PFSK-1 (cell line): ENCODE measurements around the gene SCGB1C1.

ENCODE experiments used
- FOXP2 ChIP-seq: optimal IDR thresholded peaks from 2 replicates; pipeline ENCODE3; 2011; ENCODE audit warnings: borderline replicate concordance, control low read depth, inconsistent platforms; ENCODE audit not compliant: insufficient read depth; ENCODE audit errors: extremely low read length, extremely low read depth
- POLR2AphosphoS5 ChIP-seq: IDR thresholded peaks from 2 replicates; pipeline ENCODE4 v1.6.1; 2012; ENCODE audit warnings: low read depth, mild to moderate bottlenecking, control low read depth, low read length, moderate library complexity
- SIN3A ChIP-seq: IDR thresholded peaks from 2 replicates; pipeline ENCODE4 v1.6.1; 2012; ENCODE audit warnings: mild to moderate bottlenecking, low read length, moderate library complexity, borderline replicate concordance; ENCODE audit not compliant: insufficient read depth
- TAF1 ChIP-seq: IDR thresholded peaks from 2 replicates; pipeline ENCODE4 v1.6.1; 2012; ENCODE audit warnings: low read length, control low read depth, borderline replicate concordance; ENCODE audit not compliant: insufficient read depth
- TF ChIP-seq, protein P1 (sequence below), 2 experiments: IDR thresholded peaks; 2 replicates each; pipeline versions ENCODE4 v1.6.1 to v1.8.0; 2011 to 2012; ENCODE audit warnings: low read depth in 2 of 2, low read length in 2 of 2, control low read depth in 1 of 2, inconsistent platforms in 1 of 2, mild to moderate bottlenecking in 1 of 2, moderate library complexity in 1 of 2; ENCODE audit not compliant: insufficient read depth in 1 of 2

Gene SCGB1C1

DNA sequence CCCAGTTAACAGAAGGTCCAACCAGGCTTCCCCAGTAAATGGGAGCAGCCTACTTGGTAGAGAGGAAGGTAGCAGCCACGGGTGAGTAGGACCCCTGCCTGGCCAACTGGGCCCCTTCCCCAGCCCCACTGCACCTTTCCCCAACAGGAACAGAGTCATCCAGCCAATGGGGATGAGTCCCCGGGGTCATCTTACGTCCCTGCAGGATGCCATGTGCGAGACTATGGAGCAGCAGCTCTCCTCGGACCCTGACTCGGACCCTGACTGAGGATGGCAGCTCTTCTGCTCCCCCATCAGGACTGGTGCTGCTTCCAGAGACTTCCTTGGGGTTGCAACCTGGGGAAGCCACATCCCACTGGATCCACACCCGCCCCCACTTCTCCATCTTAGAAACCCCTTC, 21.2 kb downstream of the SCGB1C1 start:
- TF ChIP-seq FOXP2: no peak
- TF ChIP-seq TAF1: no peak
- TF ChIP-seq POLR2AphosphoS5: 0 out of 2 replicates have a peak, but pooled peaks have one; percentile 21
- no peak for TF ChIP-seq SIN3A
- TF ChIP-seq, protein P1, sequence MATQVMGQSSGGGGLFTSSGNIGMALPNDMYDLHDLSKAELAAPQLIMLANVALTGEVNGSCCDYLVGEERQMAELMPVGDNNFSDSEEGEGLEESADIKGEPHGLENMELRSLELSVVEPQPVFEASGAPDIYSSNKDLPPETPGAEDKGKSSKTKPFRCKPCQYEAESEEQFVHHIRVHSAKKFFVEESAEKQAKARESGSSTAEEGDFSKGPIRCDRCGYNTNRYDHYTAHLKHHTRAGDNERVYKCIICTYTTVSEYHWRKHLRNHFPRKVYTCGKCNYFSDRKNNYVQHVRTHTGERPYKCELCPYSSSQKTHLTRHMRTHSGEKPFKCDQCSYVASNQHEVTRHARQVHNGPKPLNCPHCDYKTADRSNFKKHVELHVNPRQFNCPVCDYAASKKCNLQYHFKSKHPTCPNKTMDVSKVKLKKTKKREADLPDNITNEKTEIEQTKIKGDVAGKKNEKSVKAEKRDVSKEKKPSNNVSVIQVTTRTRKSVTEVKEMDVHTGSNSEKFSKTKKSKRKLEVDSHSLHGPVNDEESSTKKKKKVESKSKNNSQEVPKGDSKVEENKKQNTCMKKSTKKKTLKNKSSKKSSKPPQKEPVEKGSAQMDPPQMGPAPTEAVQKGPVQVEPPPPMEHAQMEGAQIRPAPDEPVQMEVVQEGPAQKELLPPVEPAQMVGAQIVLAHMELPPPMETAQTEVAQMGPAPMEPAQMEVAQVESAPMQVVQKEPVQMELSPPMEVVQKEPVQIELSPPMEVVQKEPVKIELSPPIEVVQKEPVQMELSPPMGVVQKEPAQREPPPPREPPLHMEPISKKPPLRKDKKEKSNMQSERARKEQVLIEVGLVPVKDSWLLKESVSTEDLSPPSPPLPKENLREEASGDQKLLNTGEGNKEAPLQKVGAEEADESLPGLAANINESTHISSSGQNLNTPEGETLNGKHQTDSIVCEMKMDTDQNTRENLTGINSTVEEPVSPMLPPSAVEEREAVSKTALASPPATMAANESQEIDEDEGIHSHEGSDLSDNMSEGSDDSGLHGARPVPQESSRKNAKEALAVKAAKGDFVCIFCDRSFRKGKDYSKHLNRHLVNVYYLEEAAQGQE (IDR thresholded peaks at IDR 0.05; ENCODE audit: insufficient read depth in 1 of 2, low read depth in 2 of 2, low read length in 2 of 2): no peak

DNA sequence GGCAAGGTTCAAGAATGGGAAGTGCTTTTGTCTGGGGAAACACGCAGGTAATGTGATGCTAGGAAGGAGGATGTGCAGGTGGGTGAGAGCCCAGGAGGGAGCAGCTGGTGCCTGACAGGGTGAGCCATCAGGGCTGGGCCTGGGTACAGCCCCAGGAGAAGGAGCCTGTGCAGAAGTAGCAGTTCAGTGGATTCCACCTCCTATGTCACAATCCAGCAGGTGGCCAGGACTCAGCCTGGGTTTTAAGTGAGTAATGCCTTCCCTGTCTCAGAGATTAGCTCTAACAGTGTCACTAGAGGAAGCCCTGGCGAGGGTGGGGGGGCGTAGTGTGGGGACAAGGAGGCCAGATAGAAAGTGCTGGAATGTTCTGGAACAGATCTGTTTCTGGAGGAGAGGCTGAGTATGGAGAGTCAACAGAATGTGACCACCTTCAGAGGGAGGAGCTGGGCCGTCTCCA, 22.7 kb downstream of the SCGB1C1 start:
- no peak for TF ChIP-seq FOXP2
- 0 out of 2 replicates have a peak, but pooled peaks have one; percentile 33 for TF ChIP-seq POLR2AphosphoS5

DNA sequence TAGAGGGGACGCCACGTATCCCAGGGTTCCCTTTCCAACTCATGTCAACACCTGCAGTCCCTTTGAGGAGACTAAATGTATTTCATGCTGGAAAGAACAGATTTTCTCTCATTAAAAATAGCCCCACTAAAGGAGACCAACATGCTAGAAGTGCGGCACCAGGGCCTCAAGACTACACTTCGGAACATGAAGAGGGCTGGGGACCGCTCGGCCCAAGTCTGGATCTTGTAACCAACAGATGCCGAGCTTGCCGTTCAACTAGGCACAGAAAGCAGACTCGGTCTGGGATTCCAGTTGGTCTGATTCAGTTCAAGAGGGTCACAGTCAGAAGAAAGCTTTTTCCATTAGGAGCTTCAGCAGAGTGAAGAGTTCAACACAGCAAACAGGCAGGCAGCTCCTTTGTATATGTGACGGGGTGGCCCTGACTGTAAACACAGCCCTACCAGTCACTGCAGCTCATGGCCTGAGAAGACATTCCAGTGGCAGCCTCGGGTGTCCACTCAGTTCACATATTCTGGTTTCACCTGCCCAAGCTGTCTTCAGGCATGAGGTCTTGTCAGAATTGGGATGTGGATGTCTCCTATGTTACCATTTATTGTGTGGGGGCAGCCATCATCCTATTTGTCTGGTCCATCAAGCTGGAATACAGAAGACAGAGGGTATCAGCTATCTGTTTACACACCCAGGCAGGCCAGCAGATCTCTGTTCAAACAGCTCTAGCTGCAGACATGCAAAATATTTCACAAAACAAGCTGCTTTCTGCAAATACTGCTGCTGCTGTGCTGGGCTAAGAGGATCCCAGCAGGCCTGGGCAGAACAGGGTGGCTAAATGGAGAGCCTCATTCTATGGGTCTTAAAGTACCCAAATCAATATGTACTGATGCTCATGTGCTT, 23.4 kb downstream of the SCGB1C1 start:
- TF ChIP-seq SIN3A: 0 out of 2 replicates have a peak, but pooled peaks have one; percentile 20
- TF ChIP-seq POLR2AphosphoS5: peak; percentile 64
- TF ChIP-seq FOXP2: no peak

DNA sequence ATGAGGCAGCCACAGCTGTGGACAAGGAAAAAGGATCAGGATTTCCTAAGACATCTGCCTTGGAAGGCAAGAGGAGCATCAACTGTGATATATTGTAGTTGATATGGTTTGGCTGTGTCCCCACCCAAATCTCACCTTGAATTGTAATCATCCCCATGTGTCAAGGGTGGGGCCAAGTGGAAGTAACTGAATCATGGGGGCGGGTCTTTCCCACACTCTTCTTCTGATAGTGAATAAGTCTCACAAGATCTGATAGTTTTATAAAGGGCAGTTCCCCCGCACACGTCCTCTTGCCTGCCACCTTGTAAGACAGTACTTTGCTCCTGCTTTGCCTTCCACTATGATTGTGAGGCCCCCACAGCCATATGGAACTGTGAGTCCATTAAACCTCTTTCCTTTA, 24.8 kb downstream of the SCGB1C1 start:
- TF ChIP-seq, protein P1 (IDR thresholded peaks at IDR 0.05; ENCODE audit: insufficient read depth in 1 of 2, low read depth in 2 of 2, low read length in 2 of 2): no peak
- TF ChIP-seq FOXP2 (no peak), TAF1 (no peak), POLR2AphosphoS5 (no peak), SIN3A (no peak)

DNA sequence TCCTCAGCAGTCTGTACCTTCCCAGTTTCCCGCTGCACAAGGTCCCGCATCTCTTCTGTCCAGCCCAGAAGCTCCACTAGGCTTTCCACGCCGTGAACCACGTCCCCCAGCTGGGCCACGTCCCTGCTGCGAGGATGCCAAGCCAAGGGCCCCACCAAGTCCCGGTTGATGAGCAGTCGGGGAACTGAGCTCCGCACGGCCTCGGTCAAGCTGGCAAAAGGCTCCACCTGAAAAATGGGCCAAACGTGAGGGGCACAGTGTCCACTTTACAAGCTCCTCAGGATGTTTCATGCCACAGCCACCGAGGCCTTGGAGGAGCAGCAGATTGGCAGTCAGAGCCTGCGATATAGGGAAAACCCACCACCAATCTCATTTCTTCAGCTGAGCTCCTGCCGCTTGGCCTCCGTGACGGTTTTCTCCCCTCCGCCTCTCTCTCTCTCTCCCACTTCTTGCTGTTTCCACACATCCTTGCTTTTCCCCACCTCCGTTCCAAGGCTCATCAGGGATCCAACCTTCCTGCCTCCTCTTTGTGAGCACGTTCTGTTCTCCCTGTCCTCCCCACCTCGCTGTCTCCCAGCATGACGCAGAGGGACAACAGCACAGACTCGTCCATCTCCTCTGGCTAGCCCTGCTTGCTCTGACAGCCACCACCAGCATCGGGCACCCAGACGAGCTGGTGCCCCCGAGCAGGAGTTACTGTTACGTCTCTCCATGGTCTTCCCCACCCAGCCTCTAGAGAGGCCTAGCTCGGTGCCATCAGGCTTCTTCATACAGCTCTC, 26.1 kb downstream of the SCGB1C1 start:
- TF ChIP-seq POLR2AphosphoS5 (no peak), SIN3A (no peak), FOXP2 (no peak), TAF1 (no peak)
- TF ChIP-seq, protein P1 (IDR thresholded peaks at IDR 0.05; ENCODE audit: insufficient read depth in 1 of 2, low read depth in 2 of 2, low read length in 2 of 2): no peak
